NT2/D1 (cell line): Measurements from ENCODE around the gene BCL2A1.

Experiments used
- SUZ12 ChIP-seq: IDR thresholded peaks from 2 replicates; pipeline ENCODE4 v1.6.1; 2011; ENCODE audit not compliant: insufficient read length, insufficient read depth; ENCODE audit errors: extremely low read depth
- YY1 ChIP-seq: IDR thresholded peaks from 2 replicates; pipeline ENCODE4 v1.6.1; 2011; ENCODE audit not compliant: insufficient read length, insufficient read depth
- ZNF274 ChIP-seq: IDR thresholded peaks from 2 replicates; pipeline ENCODE4 v1.6.1; 2011; ENCODE audit warnings: mild to moderate bottlenecking, low read depth, low read length

- no peak for TF ChIP-seq SUZ12
- TF ChIP-seq ZNF274, result no peak
- no peak for TF ChIP-seq YY1
These were observed 56.3 kb downstream of the BCL2A1 start for GRCh38 chr15:79914728-79915127.
